BJ (cell line): ENCODE data around the gene PROM2. TPM values are rescaled to one million over a fixed set of nuclear protein-coding genes. Genes with fewer than 3 reads are reported as not detected.

ENCODE experiments used
- CTCF ChIA-PET: fragments of 350-600 bp; formaldehyde crosslinking; extraction: SDS; loops from one replicate; lab custom pipeline; 2021; ENCODE audit warnings: antibody characterized with exemption, inconsistent platforms; lab: Yijun Ruan, JAX
- POLR2A ChIA-PET: fragments of 300-600 bp; sonication (Branson Sonifier 250); formaldehyde crosslinking; extraction: SDS; loops from one replicate; lab custom pipeline; 2021; ENCODE audit warnings: antibody characterized with exemption; lab: Charles Lee
- DNase-seq: peaks from one replicate; pipeline ENCODE4 v3.0.0-alpha.2; 2011; ENCODE audit warnings: low read depth
- H3K27me3 ChIP-seq: 2 replicates; pipeline ENCODE4 v1.6.0; 2011; ENCODE audit warnings: low read length; ENCODE audit not compliant: control insufficient read depth, insufficient read depth
- H3K36me3 ChIP-seq: 2 replicates; pipeline ENCODE4 v1.5.1; 2011; ENCODE audit warnings: low read length; ENCODE audit not compliant: control insufficient read depth, insufficient read depth
- H3K4me3 ChIP-seq: 2 replicates; pipeline ENCODE4 v1.5.1; 2011; ENCODE audit warnings: low read depth, mild to moderate bottlenecking, control low read depth, low read length
- polyA plus RNA-seq: library from polyadenylated mRNA; depleted of rRNA; stranded (reverse); fragments of >200 nt; gene quantifications from 2 replicates; pipeline ENCODE4 v1.2.3, GENCODE V29; 2011
- TF ChIP-seq, protein P1 (sequence below): IDR thresholded peaks from 2 replicates; pipeline ENCODE4 v1.5.1; 2011; ENCODE audit warnings: low read depth, mild to moderate bottlenecking, control low read depth, inconsistent platforms, low read length, moderate library complexity; ENCODE audit not compliant: insufficient read depth

The PROM2 gene
- polyA plus RNA-seq, 1 experiment, result 0.50 TPM

DNA sequence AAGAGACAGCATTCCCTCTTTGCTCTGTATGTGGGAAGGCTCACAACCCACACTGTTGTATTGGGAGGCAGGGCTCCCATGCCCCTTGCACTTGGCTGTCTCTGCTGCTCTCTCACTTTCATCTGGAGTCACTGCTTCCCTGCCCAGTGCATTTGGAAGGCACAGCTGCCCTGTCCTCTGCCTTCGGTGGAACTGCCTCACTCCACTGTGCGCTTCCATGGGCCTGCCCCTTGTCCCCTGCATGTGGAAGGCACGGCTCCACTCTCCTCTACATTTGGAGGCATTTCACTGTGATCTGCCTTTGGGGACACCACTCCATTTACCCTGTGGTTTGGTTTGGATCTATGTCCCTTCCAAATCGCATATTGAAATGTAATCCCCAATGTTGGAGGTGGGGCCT, 9.1 kb upstream of the PROM2 start:
- peaks cover 3% of the 10 kb centered on the region for H3K27me3 ChIP-seq
- CTCF ChIA-PET, result interaction anchor here (1.7 kb wide), 1 partner anchor 13 kb away, joined by 5 read pairs; no protein-coding TSS in a partner anchor
- no peak for DNase-seq
- TF ChIP-seq, protein P1, sequence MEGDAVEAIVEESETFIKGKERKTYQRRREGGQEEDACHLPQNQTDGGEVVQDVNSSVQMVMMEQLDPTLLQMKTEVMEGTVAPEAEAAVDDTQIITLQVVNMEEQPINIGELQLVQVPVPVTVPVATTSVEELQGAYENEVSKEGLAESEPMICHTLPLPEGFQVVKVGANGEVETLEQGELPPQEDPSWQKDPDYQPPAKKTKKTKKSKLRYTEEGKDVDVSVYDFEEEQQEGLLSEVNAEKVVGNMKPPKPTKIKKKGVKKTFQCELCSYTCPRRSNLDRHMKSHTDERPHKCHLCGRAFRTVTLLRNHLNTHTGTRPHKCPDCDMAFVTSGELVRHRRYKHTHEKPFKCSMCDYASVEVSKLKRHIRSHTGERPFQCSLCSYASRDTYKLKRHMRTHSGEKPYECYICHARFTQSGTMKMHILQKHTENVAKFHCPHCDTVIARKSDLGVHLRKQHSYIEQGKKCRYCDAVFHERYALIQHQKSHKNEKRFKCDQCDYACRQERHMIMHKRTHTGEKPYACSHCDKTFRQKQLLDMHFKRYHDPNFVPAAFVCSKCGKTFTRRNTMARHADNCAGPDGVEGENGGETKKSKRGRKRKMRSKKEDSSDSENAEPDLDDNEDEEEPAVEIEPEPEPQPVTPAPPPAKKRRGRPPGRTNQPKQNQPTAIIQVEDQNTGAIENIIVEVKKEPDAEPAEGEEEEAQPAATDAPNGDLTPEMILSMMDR, result no peak
- no peak overlapping the region for H3K4me3 ChIP-seq
- POLR2A ChIA-PET, result no interaction called here
- H3K36me3 ChIP-seq, result no peaks in the 10 kb centered on the region

DNA sequence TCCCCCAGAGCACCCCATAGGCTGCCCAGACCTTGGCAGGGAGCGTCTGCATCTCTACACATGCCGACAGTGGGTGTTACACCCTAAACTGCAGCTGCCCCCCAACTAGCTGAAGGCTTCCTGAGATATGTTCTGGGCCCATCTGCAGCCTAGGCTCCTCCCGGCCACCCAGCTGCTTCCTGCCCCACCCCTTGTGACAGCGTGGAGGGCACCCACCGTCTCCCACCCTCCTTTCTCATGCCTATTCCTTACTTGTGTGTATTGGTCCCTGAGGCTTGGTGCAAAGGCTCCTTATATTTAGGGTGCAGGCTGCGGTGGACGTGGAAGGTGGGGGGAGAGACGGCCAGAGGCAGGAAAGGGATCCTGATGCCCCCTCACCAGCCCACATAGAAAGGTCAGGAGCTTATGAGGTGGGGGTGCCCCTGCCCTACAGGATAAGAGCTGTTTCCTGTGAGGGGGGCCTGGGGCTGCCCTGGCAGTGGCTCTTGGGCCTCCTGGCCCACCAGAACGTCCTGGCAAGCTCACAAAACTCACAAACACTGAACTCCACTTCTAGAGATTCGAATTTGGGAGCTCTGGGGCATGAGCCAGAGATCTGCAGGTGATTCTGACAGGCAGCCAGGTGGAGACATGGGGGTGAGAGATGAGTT, 7.3 kb upstream of the PROM2 start:
- ChIA-PET POLR2A (no interaction called here), CTCF (interaction anchor here (1.2 to 1.7 kb wide), 3 partner anchors 11 to 122 kb away, joined by 3 to 5 read pairs (median 3); no protein-coding TSS in a partner anchor)
- DNase-seq, result no peak
- Histone ChIP-seq H3K4me3 (no peak overlapping the region), H3K27me3 (peaks cover 2% of the 10 kb centered on the region), H3K36me3 (no peaks in the 10 kb centered on the region)
- TF ChIP-seq, protein P1, result no peak

GRCh38 chr2:95267458-95268210, 6.6 kb upstream of the PROM2 start:
- H3K36me3 ChIP-seq, result no peaks in the 10 kb centered on the region
- no peak for DNase-seq

GRCh38 chr2:95268211-95269035, 5.8 kb upstream of the PROM2 start:
- ChIA-PET CTCF (no interaction called here), POLR2A (no interaction called here)
- Histone ChIP-seq H3K27me3 (peaks cover 2% of the 10 kb centered on the region), H3K4me3 (no peak overlapping the region), H3K36me3 (no peaks in the 10 kb centered on the region)
- no peak for DNase-seq
- TF ChIP-seq, protein P1, result no peak

More at GRCh38 chr2:95267458-95268210, 6.6 kb upstream of the PROM2 start:
- ChIA-PET POLR2A (no interaction called here), CTCF (interaction anchor here (1.5 kb wide), 1 partner anchor 121 kb away, joined by 3 read pairs; no protein-coding TSS in a partner anchor)
- Histone ChIP-seq H3K4me3 (no peak overlapping the region), H3K27me3 (peaks cover 2% of the 10 kb centered on the region)
- TF ChIP-seq, protein P1, result no peak
